ENCODE measurements around the gene PLAAT5. TPM values are rescaled to one million over a fixed set of nuclear protein-coding genes. Genes with fewer than 3 reads are reported as not detected.

Gene PLAAT5
- total and polyA plus RNA-seq, 2 donors (not counting 3 experiments of a cell fraction or from before 2014, with no cell fraction given), result not detected

- H3K4me3 ChIP-seq (replicated peaks in 1 of 3; ENCODE audit: insufficient read depth in 1 of 3, low read depth in 1 of 3, low read length in 3 of 3), result no peak overlapping the region
- dilution Hi-C loops (cut with MboI; ENCODE audit: extremely low pct_ligation_motif_present, low sequenced_read_pairs), result no loop called here
- H4K20me1 ChIP-seq (replicated peaks; ENCODE audit: control insufficient read depth, extremely low read depth, insufficient read depth, low read length), result no peaks in the 10 kb centered on the region
- no peak overlapping the region for H3K27ac ChIP-seq (ENCODE audit: insufficient read depth, low read depth, low read length)
- ChIA-PET POLR2A (no interaction called here), CTCF (interaction anchor here (1.1 kb wide), 1 partner anchor 9 kb away, joined by 3 read pairs; no protein-coding TSS in a partner anchor)
- no peaks in the 10 kb centered on the region for H3K79me2 ChIP-seq (ENCODE audit: control insufficient read depth, insufficient read depth, low read length)
- no peaks in the 10 kb centered on the region for H3K36me3 ChIP-seq (ENCODE audit: control insufficient read depth in 2 of 2, extremely low read depth in 1 of 2, insufficient read depth in 2 of 2, low read length in 2 of 2)
- no peak overlapping the region for H2AFZ ChIP-seq (ENCODE audit: low read depth, low read length)
- DNase-seq (ENCODE audit: low read depth, low spot score) (no peak), FAIRE-seq (no peak)
- no peaks in the 10 kb centered on the region for H3K9me3 ChIP-seq (replicated peaks; ENCODE audit: control insufficient read depth, insufficient read depth, low read length)
- no TSS peak for BruUV-seq (replicated peaks)
- no peaks in the 10 kb centered on the region for H3K4me1 ChIP-seq (ENCODE audit: control insufficient read depth, extremely low read depth, insufficient read depth, low read length)
- H3K9me1 ChIP-seq (replicated peaks; ENCODE audit: control insufficient read depth, extremely low read depth, insufficient read depth, low read length), result no peaks in the 10 kb centered on the region
- no peak overlapping the region for H3K9ac ChIP-seq (replicated peaks; ENCODE audit: extremely low read depth, insufficient read depth, low read length)
- H3K4me2 ChIP-seq (ENCODE audit: insufficient read depth, low read length), result no peak overlapping the region
- H3K27me3 ChIP-seq (ENCODE audit: control insufficient read depth in 2 of 2, insufficient read depth in 2 of 2, low read length in 2 of 2), result peaks cover 0 to 9% of the 10 kb centered on the region in 2 experiments
- intact Hi-C loops (cut with micrococcal nuclease), result no loop called here
- TF ChIP-seq POLR2AphosphoS5 (IDR thresholded peaks at IDR 0.05; ENCODE audit: insufficient read depth, low read depth, low read length) (no peak), JUN (IDR thresholded peaks at IDR 0.05; ENCODE audit: borderline replicate concordance, insufficient read depth, insufficient read length, low read depth) (no peak), EZH2 (IDR thresholded peaks at IDR 0.05; ENCODE audit: borderline replicate concordance, low read depth, low read length, severe bottlenecking) (no peak), CTCF (IDR thresholded peaks at IDR 0.05; ENCODE audit: extremely low read depth in 1 of 2, insufficient read depth in 1 of 2, low read depth in 1 of 2, low read length in 2 of 2) (no peak)
Measured at GRCh38 chr11:63470311-63470710, 20.7 kb downstream of the PLAAT5 start.

GRCh38 chr11:63462137-63462536 is 28.8 kb downstream of the PLAAT5 start:
- no peaks in the 10 kb centered on the region for H3K9me1 ChIP-seq (replicated peaks; ENCODE audit: control insufficient read depth, extremely low read depth, insufficient read depth, low read length)
- H3K79me2 ChIP-seq (ENCODE audit: control insufficient read depth, insufficient read depth, low read length), result no peaks in the 10 kb centered on the region
- intact Hi-C loops (cut with micrococcal nuclease) (no loop called here), dilution Hi-C loops (cut with MboI; ENCODE audit: extremely low pct_ligation_motif_present, low sequenced_read_pairs) (no loop called here)
- peaks cover 3 to 12% of the 10 kb centered on the region in 2 experiments for H3K27me3 ChIP-seq (ENCODE audit: control insufficient read depth in 2 of 2, insufficient read depth in 2 of 2, low read length in 2 of 2)
- DNase-seq (ENCODE audit: low read depth, low spot score), result no peak
- no peak overlapping the region for H2AFZ ChIP-seq (ENCODE audit: low read depth, low read length)
- H4K20me1 ChIP-seq (replicated peaks; ENCODE audit: control insufficient read depth, extremely low read depth, insufficient read depth, low read length), result no peaks in the 10 kb centered on the region
- ChIA-PET CTCF (no interaction called here), POLR2A (no interaction called here)
- H3K36me3 ChIP-seq (ENCODE audit: control insufficient read depth in 2 of 2, extremely low read depth in 1 of 2, insufficient read depth in 2 of 2, low read length in 2 of 2), result no peaks in the 10 kb centered on the region
- no peak overlapping the region for H3K27ac ChIP-seq (ENCODE audit: insufficient read depth, low read depth, low read length)
- FAIRE-seq, result no peak
- H3K4me3 ChIP-seq (replicated peaks in 1 of 3; ENCODE audit: insufficient read depth in 1 of 3, low read depth in 1 of 3, low read length in 3 of 3), result no peak overlapping the region
- H3K4me1 ChIP-seq (ENCODE audit: control insufficient read depth, extremely low read depth, insufficient read depth, low read length), result no peaks in the 10 kb centered on the region
- BruUV-seq (replicated peaks), result no TSS peak
- no peaks in the 10 kb centered on the region for H3K9me3 ChIP-seq (replicated peaks; ENCODE audit: control insufficient read depth, insufficient read depth, low read length)
- no peak for TF ChIP-seq GATA2 (IDR thresholded peaks at IDR 0.05; ENCODE audit: insufficient read depth, insufficient read length, low read depth, low read length)
- no peak for TF ChIP-seq POLR2AphosphoS5 (IDR thresholded peaks at IDR 0.05; ENCODE audit: insufficient read depth, low read depth, low read length)
- TF ChIP-seq FOS (IDR thresholded peaks at IDR 0.05; ENCODE audit: borderline replicate concordance, insufficient read depth, low read length), result no peak
- no peak for TF ChIP-seq MAX (IDR thresholded peaks at IDR 0.05; ENCODE audit: insufficient read depth, insufficient read length)
- TF ChIP-seq MYC (IDR thresholded peaks at IDR 0.05; ENCODE audit: low read depth, low read length), result no peak
- no peak for TF ChIP-seq POLR2A (IDR thresholded peaks at IDR 0.05; ENCODE audit: low read depth, low read length)
- no peak for TF ChIP-seq CTCF (IDR thresholded peaks at IDR 0.05; ENCODE audit: extremely low read depth in 1 of 2, insufficient read depth in 1 of 2, low read depth in 1 of 2, low read length in 2 of 2)
- no peak overlapping the region for H3K9ac ChIP-seq (replicated peaks; ENCODE audit: extremely low read depth, insufficient read depth, low read length)
- no peak overlapping the region for H3K4me2 ChIP-seq (ENCODE audit: insufficient read depth, low read length)
